Measurements from ENCODE around the gene DDX52. TPM values are rescaled to one million over a fixed set of nuclear protein-coding genes. Genes with fewer than 3 reads are reported as not detected.

Gene DDX52
- total and polyA plus RNA-seq, 2 of the 13 experiments (the other 11 are each of a cell fraction or from before 2014, with no cell fraction given): 8.9 to 36.1 TPM

GRCh38 chr17:37609170-37610040 is 33.8 kb downstream of the DDX52 start, which contains the start of gene SYNRG (continued):
- TF ChIP-seq ZEB1 (IDR thresholded peaks at IDR 0.05; ENCODE audit: insufficient replicate concordance, low read depth): peak; percentile 18
- peak; percentile 83 for TF ChIP-seq YEATS4 (CRISPR knock-in tag; IDR thresholded peaks at IDR 0.05; ENCODE audit: borderline replicate concordance)
- TF ChIP-seq PAX8 (CRISPR knock-in tag; IDR thresholded peaks at IDR 0.05; ENCODE audit: borderline replicate concordance): peak; percentile 90; the same call in 1 of the 2 replicates
- TF ChIP-seq NFE2L2 (IDR thresholded peaks at IDR 0.05; ENCODE audit: low read length): peak; percentile 10; the same call in 1 of the 2 replicates
- TF ChIP-seq SOX6 (IDR thresholded peaks at IDR 0.05): no peak
- peak; percentile 51; the same call in 1 of the 2 replicates for TF ChIP-seq SOX6 (CRISPR knock-in tag; IDR thresholded peaks at IDR 0.05)
- TF ChIP-seq, protein P1, sequence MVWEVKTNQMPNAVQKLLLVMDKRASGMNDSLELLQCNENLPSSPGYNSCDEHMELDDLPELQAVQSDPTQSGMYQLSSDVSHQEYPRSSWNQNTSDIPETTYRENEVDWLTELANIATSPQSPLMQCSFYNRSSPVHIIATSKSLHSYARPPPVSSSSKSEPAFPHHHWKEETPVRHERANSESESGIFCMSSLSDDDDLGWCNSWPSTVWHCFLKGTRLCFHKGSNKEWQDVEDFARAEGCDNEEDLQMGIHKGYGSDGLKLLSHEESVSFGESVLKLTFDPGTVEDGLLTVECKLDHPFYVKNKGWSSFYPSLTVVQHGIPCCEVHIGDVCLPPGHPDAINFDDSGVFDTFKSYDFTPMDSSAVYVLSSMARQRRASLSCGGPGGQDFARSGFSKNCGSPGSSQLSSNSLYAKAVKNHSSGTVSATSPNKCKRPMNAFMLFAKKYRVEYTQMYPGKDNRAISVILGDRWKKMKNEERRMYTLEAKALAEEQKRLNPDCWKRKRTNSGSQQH (CRISPR knock-in tag; IDR thresholded peaks at IDR 0.05; ENCODE audit: low read depth): peak; percentile 75; the same call in 1 of the 2 replicates
- no peak for TF ChIP-seq FOXK2 (IDR thresholded peaks at IDR 0.05)
- TF ChIP-seq KLF11 (CRISPR knock-in tag; IDR thresholded peaks at IDR 0.05): no peak
- TF ChIP-seq HMGXB3 (CRISPR knock-in tag; IDR thresholded peaks at IDR 0.05; ENCODE audit: borderline replicate concordance): 0 out of 2 replicates have a peak, but pooled peaks have one; percentile 10
- TF ChIP-seq, protein P2, sequence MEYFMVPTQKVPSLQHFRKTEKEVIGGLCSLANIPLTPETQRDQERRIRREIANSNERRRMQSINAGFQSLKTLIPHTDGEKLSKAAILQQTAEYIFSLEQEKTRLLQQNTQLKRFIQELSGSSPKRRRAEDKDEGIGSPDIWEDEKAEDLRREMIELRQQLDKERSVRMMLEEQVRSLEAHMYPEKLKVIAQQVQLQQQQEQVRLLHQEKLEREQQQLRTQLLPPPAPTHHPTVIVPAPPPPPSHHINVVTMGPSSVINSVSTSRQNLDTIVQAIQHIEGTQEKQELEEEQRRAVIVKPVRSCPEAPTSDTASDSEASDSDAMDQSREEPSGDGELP (IDR thresholded peaks at IDR 0.05; ENCODE audit: borderline replicate concordance, low read depth): peak; percentile 98
- TF ChIP-seq, protein P3, sequence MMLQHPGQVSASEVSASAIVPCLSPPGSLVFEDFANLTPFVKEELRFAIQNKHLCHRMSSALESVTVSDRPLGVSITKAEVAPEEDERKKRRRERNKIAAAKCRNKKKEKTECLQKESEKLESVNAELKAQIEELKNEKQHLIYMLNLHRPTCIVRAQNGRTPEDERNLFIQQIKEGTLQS (CRISPR knock-in tag; IDR thresholded peaks at IDR 0.05): no peak
- TF ChIP-seq ZNF501 (CRISPR knock-in tag; IDR thresholded peaks at IDR 0.05): peak; percentile 77
- TF ChIP-seq ZNF160 (CRISPR knock-in tag; IDR thresholded peaks at IDR 0.05): peak; percentile 71
- no peak for TF ChIP-seq DR1 (CRISPR knock-in tag; IDR thresholded peaks at IDR 0.05)
- TF ChIP-seq RXRA (CRISPR knock-in tag; IDR thresholded peaks at IDR 0.05): peak; percentile 60
- TF ChIP-seq ASH2L (IDR thresholded peaks at IDR 0.05; ENCODE audit: insufficient read length, low read depth, low read length): peak; percentile 86

Measured in HepG2 (cell line).